ENCODE results near the gene ZNF500.

DNA sequence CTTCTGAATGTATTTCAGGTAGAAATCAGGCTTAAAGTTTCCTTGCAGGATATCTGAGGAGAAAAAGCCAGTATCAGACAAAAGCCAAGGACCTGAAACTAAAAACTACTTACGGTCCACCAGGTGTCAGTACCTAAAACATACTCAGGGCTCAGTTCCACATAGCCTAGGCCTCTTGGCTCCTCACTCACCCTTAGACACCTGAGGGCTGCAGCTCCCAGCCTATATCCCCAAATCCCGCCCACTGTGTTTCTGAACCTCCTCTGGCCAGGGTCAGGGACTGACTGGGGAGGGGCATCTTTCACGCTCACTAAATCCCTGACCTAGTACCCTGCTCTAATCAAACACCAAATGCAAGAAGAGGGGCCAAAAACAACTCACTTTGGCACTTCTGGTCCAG, 44.3 kb upstream of the ZNF500 start:
- TF ChIP-seq ATF3 (IDR thresholded peaks at IDR 0.05) (no peak), SRF (IDR thresholded peaks at IDR 0.05; ENCODE audit: low read depth) (no peak), EZH2 (IDR thresholded peaks at IDR 0.05) (no peak)
